Right lobe of liver (tissue), 6 donors: ENCODE data around the gene BARX2. TPM values are rescaled to one million over a fixed set of nuclear protein-coding genes. Genes with fewer than 3 reads are reported as not detected.

Source experiments
- ATAC-seq, 4 donors: fragments of 200-7000 bp; cut with Tn5 transposase; one replicate each; pipeline ENCODE4 v1.9.1; 2020; ENCODE audit warnings: mild to moderate bottlenecking in 4 of 4, moderate library complexity in 4 of 4
- DNase-seq, 3 donors: peaks; one replicate each; pipeline ENCODE4 v3.0.0-alpha.2; 2020
- H3K27ac ChIP-seq, 3 donors: fragments of 200-600 bp; one replicate each; pipeline ENCODE4 v1.8.0; 2022
- H3K27me3 ChIP-seq, 2 donors: fragments of 200-600 bp; one replicate each; pipeline ENCODE4 v1.8.0; 2022
- H3K36me3 ChIP-seq, 4 donors: fragments of 200-600 bp; sonication (generic) in 1 of 4; one replicate each; pipeline versions ENCODE4 v1.5.1 to v1.8.0; 2017 to 2022; ENCODE audit warnings: control low read depth in 1 of 4
- H3K4me1 ChIP-seq, 4 donors: fragments of 200-600 bp; sonication (generic) in 1 of 4; one replicate each; pipeline versions ENCODE4 v1.5.1 to v1.8.0; 2017 to 2022; ENCODE audit warnings: control low read depth in 1 of 4
- H3K4me3 ChIP-seq, 3 donors: fragments of 200-600 bp; one replicate each; pipeline ENCODE4 v1.8.0; 2022
- H3K9me3 ChIP-seq, 4 donors: fragments of 200-600 bp; sonication (generic) in 1 of 4; one replicate each; pipeline versions ENCODE4 v1.5.1 to v1.8.0; 2017 to 2022; ENCODE audit warnings: control low read depth in 1 of 4
- CTCF ChIP-seq, 4 donors: fragments of 200-600 bp in 3 of 4; fragments of 450-650 bp in 1 of 4; IDR thresholded peaks; one replicate each; pipeline versions ENCODE4 v1.5.1 to v1.8.0; 2016 to 2022; ENCODE audit warnings: antibody characterized with exemption in 4 of 4, mild to moderate bottlenecking in 2 of 4
- POLR2A ChIP-seq: fragments of 450-650 bp; IDR thresholded peaks from one replicate; pipeline ENCODE4 v1.6.1; 2017; ENCODE audit warnings: antibody characterized with exemption, mild to moderate bottlenecking
- WGBS: methylation state at CpG from one replicate; pipeline ENCODE4 v1.1.6; 2018; ENCODE audit warnings: low coverage, low lambda C conversion rate; ENCODE audit not compliant: insufficient coverage; ENCODE audit errors: missing lambda C conversion rate; 5-methylcytosine and 5-hydroxymethylcytosine counted together
- intact Hi-C, 2 donors: fragments of 100-400 bp; cut with DNase I; formaldehyde crosslinking; loops; one replicate each; pipeline versions ENCODE4 v1.11.2 to v1.14.1; 2022
- total RNA-seq, 6 experiments: library from RNA; depleted of rRNA in 2 of 6; stranded (reverse); fragments of >200 nt in 2 of 6; fragmentation: NEBNext Ultra II Directional in 3 of 6; extraction: Animal tissue kit (Norgen Biotek cat#: 25700) in 3 of 6; gene quantifications; one replicate each; pipeline versions ENCODE4 v1.1.0 to v1.2.4, GENCODE V29; 2016 to 2023
- donor health status: DM: no; HTN: yes; CAD: no.
- donor health status: DM: no; HTN: no; CAD: no.
- donor health status: DM: no; HTN: no; CAD: no.
- donor health status: DM: no; HTN: yes; CAD: no.
- donor health status: DM: no; HTN: yes; CAD: no.

The BARX2 gene
- total RNA-seq, 6 experiments from 2014 or later = not detected

GRCh38 chr11:129384415-129384814 is 8.8 kb downstream of the BARX2 start:
- Histone ChIP-seq H3K27ac (no peak overlapping the region), H3K4me3 (no peak overlapping the region), H3K9me3 (no peaks in the 10 kb centered on the region), H3K4me1 (no peaks in the 10 kb centered on the region), H3K36me3 (no peaks in the 10 kb centered on the region), H3K27me3 (peaks cover 0 to 5% of the 10 kb centered on the region in 2 donors)
- intact Hi-C loops = no loop called here
- DNase-seq (no peak), ATAC-seq (no peak)
- 43% methylated on average over 3 of the region's 3 CpGs for WGBS
- TF ChIP-seq CTCF (IDR thresholded peaks at IDR 0.05) = no peak
- no peak for TF ChIP-seq POLR2A

- Histone ChIP-seq H3K36me3 (no peaks in the 10 kb centered on the region), H3K4me1 (no peaks in the 10 kb centered on the region), H3K27ac (no peak overlapping the region), H3K27me3 (peaks cover 0 to 4% of the 10 kb centered on the region in 2 donors), H3K9me3 (no peaks in the 10 kb centered on the region), H3K4me3 (no peak overlapping the region)
- no peak for DNase-seq
- WGBS = 48% methylated on average over 2 of the region's 2 CpGs
- ATAC-seq = no peak
- intact Hi-C loops = no loop called here
- TF ChIP-seq POLR2A = no peak
- no peak for TF ChIP-seq CTCF (IDR thresholded peaks at IDR 0.05)
Measured at GRCh38 chr11:129385801-129386200, 10.2 kb downstream of the BARX2 start.

GRCh38 chr11:129386795-129387397 is 11.2 kb downstream of the BARX2 start:
- no peak for DNase-seq
- ATAC-seq = peak; percentile 13 to 33 (median 27)
- no peak for TF ChIP-seq POLR2A
- TF ChIP-seq CTCF (IDR thresholded peaks at IDR 0.05) = no peak
- WGBS = 34% methylated on average over 10 of the region's 11 CpGs
- Histone ChIP-seq H3K27me3 (no peaks in the 10 kb centered on the region), H3K4me3 (no peak overlapping the region), H3K4me1 (no peaks in the 10 kb centered on the region), H3K27ac (no peak overlapping the region), H3K36me3 (no peaks in the 10 kb centered on the region), H3K9me3 (no peaks in the 10 kb centered on the region)
- intact Hi-C loops = no loop called here

GRCh38 chr11:129387434-129387833 is 11.8 kb downstream of the BARX2 start:
- ATAC-seq = no peak
- DNase-seq = no peak

More at GRCh38 chr11:129387434-129387833, 11.8 kb downstream of the BARX2 start:
- H3K27ac ChIP-seq = no peak overlapping the region
- no peaks in the 10 kb centered on the region for H3K36me3 ChIP-seq
- intact Hi-C loops = no loop called here
- H3K4me1 ChIP-seq = no peaks in the 10 kb centered on the region
- TF ChIP-seq POLR2A = no peak
- no peak for TF ChIP-seq CTCF (IDR thresholded peaks at IDR 0.05)
- no peak overlapping the region for H3K4me3 ChIP-seq
- no peaks in the 10 kb centered on the region for H3K9me3 ChIP-seq
- 44% methylated on average over 1 of the region's 1 CpG for WGBS
- H3K27me3 ChIP-seq = no peaks in the 10 kb centered on the region
